Lower leg skin (tissue), 4 donors: ENCODE results near the gene PRR20G. TPM values are rescaled to one million over a fixed set of nuclear protein-coding genes. Genes with fewer than 3 reads are reported as not detected.

ENCODE experiments used
- DNase-seq, 2 donors: peaks; one replicate each; pipeline ENCODE4 v3.0.0-alpha.2; 2019; ENCODE audit warnings: low spot score in 2 of 2
- H3K4me3 ChIP-seq: fragments of 200-600 bp; sonication (generic); 2 replicates; pipeline ENCODE4 v1.5.1; 2017; ENCODE audit warnings: mild to moderate bottlenecking, low read depth; ENCODE audit not compliant: poor library complexity, severe bottlenecking
- CTCF ChIP-seq, 3 donors: fragments of 450-650 bp; IDR thresholded peaks; one replicate each; pipeline ENCODE4 v1.5.1; 2016; ENCODE audit warnings: antibody characterized with exemption in 3 of 3, mild to moderate bottlenecking in 3 of 3, moderate library complexity in 2 of 3
- POLR2A ChIP-seq, 2 donors: fragments of 450-650 bp; IDR thresholded peaks; one replicate each; pipeline ENCODE4 v1.6.1; 2016 to 2017; ENCODE audit warnings: antibody characterized with exemption in 2 of 2, mild to moderate bottlenecking in 1 of 2, moderate library complexity in 1 of 2
- WGBS, 2 donors: methylation state at CpG; one replicate each; pipeline ENCODE4 v1.1.5; 2018; 5-methylcytosine and 5-hydroxymethylcytosine counted together
- intact Hi-C: fragments of 100-400 bp; cut with DNase I; formaldehyde crosslinking; loops from one replicate; pipeline ENCODE4 v1.15.0; 2023; ENCODE audit warnings: low total_unique reads
- total RNA-seq, 4 donors: library from RNA; depleted of rRNA; stranded (reverse); fragments of >200 nt; gene quantifications; one replicate each; pipeline ENCODE4 v1.1.0, GENCODE V29; 2016

The PRR20G gene
- total RNA-seq, 4 donors from 2014 or later, result not detected

GRCh38 chr3:127264292-127264691 lies 23.6 kb downstream of the PRR20G start:
- H3K4me3 ChIP-seq, result no peak overlapping the region
- peak in 1 of 2 donors; percentile 56 for DNase-seq
- intact Hi-C loops, result no loop called here
- TF ChIP-seq POLR2A (IDR thresholded peaks at IDR 0.05), result no peak
- no peak for TF ChIP-seq CTCF (IDR thresholded peaks at IDR 0.05)
- WGBS, 2 donors, result 48 to 56% methylated on average over 5 of the region's 5 CpGs

- peak in 1 of 2 donors; percentile 54 for DNase-seq
- intact Hi-C loops, result no loop called here
- H3K4me3 ChIP-seq, result no peak overlapping the region
- no peak for TF ChIP-seq POLR2A (IDR thresholded peaks at IDR 0.05)
- TF ChIP-seq CTCF (IDR thresholded peaks at IDR 0.05), result no peak
- 60 to 61% methylated on average over 8 to 9 of the region's 9 CpGs for WGBS, 2 donors
Observed at GRCh38 chr3:127263586-127264231, 24.1 kb downstream of the PRR20G start.

GRCh38 chr3:127263037-127263436 lies 24.8 kb downstream of the PRR20G start:
- TF ChIP-seq CTCF (IDR thresholded peaks at IDR 0.05) (no peak), POLR2A (IDR thresholded peaks at IDR 0.05) (no peak)

DNA sequence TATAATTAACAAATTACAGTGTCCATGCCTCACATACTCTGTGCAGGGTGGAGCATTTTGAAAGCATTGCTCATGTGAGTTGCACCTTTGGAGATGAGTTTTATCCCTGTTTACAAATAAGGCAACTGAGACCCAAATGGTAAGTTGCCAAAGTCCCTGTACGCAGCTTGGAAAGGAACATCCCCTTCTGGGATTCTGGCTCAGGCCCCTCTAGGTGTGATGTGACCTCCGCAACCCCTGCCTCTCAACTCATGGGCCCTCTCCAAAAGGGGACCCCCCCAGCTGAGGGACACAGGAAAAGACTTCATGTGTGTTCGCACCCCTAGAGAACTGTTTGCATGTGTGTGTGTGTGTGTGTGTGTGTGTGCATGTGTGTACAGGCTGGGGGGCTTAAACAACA lies 25.3 kb downstream of the PRR20G start:
- 97% methylated on average over 3 of the region's 3 CpGs for WGBS, 2 donors
- TF ChIP-seq POLR2A (IDR thresholded peaks at IDR 0.05) (no peak), CTCF (IDR thresholded peaks at IDR 0.05) (no peak)
- no peak overlapping the region for H3K4me3 ChIP-seq
- intact Hi-C loops, result no loop called here
- peak in 1 of 2 donors; percentile 36 for DNase-seq

More at GRCh38 chr3:127263037-127263436, 24.8 kb downstream of the PRR20G start:
- peak in 1 of 2 donors; percentile 57 for DNase-seq
- intact Hi-C loops, result no loop called here
- 82 to 83% methylated on average over 3 to 4 of the region's 4 CpGs for WGBS, 2 donors
- no peak overlapping the region for H3K4me3 ChIP-seq

- intact Hi-C loops, result no loop called here
- TF ChIP-seq POLR2A (IDR thresholded peaks at IDR 0.05) (no peak), CTCF (IDR thresholded peaks at IDR 0.05) (no peak)
- WGBS, 2 donors, result 81 to 88% methylated on average over 7 of the region's 7 CpGs
- DNase-seq, result no peak
- H3K4me3 ChIP-seq, result no peak overlapping the region
Observed at GRCh38 chr3:127261925-127262324, 25.9 kb downstream of the PRR20G start.
